Muscle layer of colon (tissue), 2 donors: Measurements from ENCODE around the gene CST3.
"Not testable (repeated sequence)": the region's sequence is repeated elsewhere in the genome, so short reads cannot be mapped to it uniquely, and the experiment has no call there.

Experiments used
- H3K27ac ChIP-seq: one replicate; pipeline ENCODE4 v1.7.0; 2013; ENCODE audit warnings: low read depth, mild to moderate bottlenecking, low read length, moderate library complexity
- H3K27me3 ChIP-seq, 2 donors: one replicate each; pipeline ENCODE4 v1.7.0; 2013; ENCODE audit warnings: low read length in 2 of 2, mild to moderate bottlenecking in 2 of 2; ENCODE audit not compliant: insufficient read depth in 2 of 2, control insufficient read depth in 1 of 2
- H3K36me3 ChIP-seq: one replicate; pipeline ENCODE4 v1.7.0; 2013; ENCODE audit warnings: mild to moderate bottlenecking, low read length; ENCODE audit not compliant: insufficient read depth
- H3K4me1 ChIP-seq: one replicate; pipeline ENCODE4 v1.7.0; 2013; ENCODE audit warnings: mild to moderate bottlenecking, low read length; ENCODE audit not compliant: insufficient read depth
- H3K4me3 ChIP-seq, 2 donors: one replicate each; pipeline ENCODE4 v1.7.0; 2013; ENCODE audit warnings: low read length in 2 of 2, low read depth in 1 of 2, mild to moderate bottlenecking in 1 of 2, moderate library complexity in 1 of 2
- H3K9ac ChIP-seq: one replicate; pipeline ENCODE4 v1.7.0; 2013; ENCODE audit warnings: low read length
- H3K9me3 ChIP-seq: one replicate; pipeline ENCODE4 v1.7.0; 2013; ENCODE audit warnings: mild to moderate bottlenecking, low read length
- donor health status: abdominal sarcoma.
- donor health status: Adenocarcinoma of cecum.

CST3 gene

DNA sequence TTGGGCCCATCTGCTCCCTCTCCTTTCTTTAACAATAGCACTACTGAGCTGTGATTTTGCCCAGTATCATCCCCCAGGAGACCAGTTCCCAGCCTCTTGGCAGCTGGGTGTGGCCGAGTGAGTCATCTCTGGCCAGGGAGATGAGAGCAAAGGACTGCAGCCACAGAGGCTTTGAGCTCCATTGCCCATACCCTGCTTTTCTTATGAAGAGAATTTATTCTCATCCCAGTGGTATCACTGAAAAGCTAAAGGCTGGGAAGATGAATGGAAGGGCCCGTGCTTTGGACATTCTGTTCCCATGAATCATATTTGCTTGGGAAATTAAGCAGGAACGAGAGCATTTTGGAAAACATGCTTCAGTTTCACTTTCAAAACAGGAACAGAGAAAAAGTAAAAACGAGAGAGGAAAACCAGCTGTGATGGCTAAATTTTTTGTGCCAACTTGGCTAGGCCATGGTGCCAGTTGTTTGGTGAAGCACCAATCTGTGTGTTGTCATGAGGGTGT lies 14.9 kb downstream of the CST3 start:
- Histone ChIP-seq H3K9me3 (no peaks in the 10 kb centered on the region), H3K36me3 (no peaks in the 10 kb centered on the region), H3K27me3 (no peaks in the 10 kb centered on the region), H3K27ac (peak overlapping the region; percentile 63), H3K4me3 (peak overlapping the region in 1 of 2 donors; percentile 35), H3K9ac (no peak overlapping the region), H3K4me1 (peaks cover 16% of the 10 kb centered on the region)

DNA sequence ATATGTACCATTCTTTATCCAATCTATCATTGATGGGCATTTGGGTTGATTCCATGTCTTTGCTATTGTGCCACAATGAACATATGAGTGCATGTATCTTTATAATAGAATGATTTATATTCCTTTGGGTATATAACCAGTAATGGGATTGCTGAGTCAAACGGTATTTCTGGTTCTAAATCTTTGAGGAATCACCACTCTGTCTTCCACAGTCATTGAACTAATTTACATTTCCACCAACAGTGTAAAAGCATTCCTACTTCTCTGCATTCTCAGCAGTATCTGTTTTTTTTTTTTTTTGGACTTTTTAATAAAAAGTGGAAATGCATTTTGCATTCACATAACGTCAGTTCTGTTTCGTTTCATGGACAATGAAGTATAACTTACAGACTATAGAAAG lies 15.4 kb downstream of the CST3 start:
- not testable (repeated sequence) for H3K9ac ChIP-seq, H3K4me3 ChIP-seq, H3K27me3 ChIP-seq, H3K36me3 ChIP-seq, H3K9me3 ChIP-seq
- Histone ChIP-seq H3K27ac (peak overlapping the region; percentile 63), H3K4me1 (peaks cover 16% of the 10 kb centered on the region)

DNA sequence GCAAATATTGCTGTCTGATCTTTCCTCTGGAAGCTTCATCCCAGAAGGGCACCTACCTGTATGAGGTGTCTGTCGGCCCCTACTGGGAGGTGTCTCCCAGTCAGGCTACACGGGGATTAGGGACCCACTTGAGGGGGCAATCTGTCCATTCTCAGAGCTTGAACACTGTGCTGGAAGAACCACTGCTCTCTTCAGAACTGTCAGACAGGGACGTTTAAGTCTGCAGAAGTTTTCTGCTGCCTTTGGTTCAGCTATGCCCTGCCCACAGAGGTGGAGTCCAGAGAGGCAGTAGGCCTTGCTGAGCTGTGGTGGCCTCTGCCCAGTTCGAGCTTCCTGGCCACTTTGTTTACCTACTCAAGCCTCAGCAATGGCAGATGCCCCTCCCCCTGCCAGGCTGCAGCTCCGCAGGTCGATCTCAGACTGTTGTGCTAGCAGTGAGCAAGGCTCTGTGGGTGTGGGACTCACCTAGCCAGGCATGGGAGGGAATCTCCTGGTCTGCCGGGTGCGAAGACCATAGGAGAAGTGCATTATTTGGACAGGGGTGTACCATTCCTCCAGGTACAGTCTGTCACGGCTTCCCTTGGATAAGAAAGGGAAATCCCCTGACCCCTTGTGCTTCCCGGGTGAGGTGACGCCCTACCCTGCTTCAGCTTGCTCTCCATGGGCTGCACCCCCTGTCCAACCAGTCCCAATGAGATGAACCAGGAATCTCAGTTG lies 16.9 kb downstream of the CST3 start:
- H3K4me1 ChIP-seq, result peaks cover 16% of the 10 kb centered on the region
- H3K36me3 ChIP-seq, H3K27ac ChIP-seq, H3K27me3 ChIP-seq, H3K9ac ChIP-seq, H3K9me3 ChIP-seq, H3K4me3 ChIP-seq: not testable (repeated sequence)

DNA sequence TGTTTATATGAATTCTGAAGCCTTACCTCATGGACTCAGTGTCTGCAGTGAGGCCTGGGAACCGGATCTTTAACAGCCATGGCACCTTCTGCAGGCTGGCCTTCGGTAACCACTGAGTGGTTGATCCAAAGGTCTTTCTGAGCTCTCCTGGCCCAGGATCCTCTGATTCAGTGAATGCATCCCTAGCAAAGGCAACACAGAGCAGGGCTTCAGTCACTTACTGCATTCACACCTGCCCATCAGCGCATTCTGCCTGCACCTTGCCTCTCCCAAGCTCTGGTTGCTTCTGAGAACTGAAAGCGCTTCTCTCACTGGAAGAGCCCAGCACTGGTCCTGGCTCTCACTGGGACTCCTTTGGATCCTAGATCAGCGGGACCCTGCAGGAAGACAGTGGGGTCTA lies 23.6 kb downstream of the CST3 start:
- H3K4me1 ChIP-seq, result peaks cover 22% of the 10 kb centered on the region
- H3K9me3 ChIP-seq, result no peaks in the 10 kb centered on the region

DNA sequence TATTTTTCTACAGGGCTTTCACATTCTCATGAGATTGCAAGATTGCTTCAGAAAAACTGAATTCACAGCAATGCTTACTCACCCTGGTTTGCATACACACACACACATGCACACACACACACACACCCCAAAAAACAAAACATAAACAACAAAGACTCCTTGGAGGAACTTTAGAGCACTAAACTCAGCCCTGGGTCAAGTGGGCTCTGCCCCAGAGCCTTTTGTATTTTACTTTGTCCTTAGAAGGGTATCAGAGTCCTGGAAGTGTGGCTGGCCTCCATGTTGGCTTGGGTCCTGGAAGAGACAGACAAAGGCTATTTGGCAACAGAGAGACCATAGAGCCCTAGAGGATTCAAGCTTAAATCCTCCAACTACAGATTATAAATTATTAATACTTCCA lies 24.1 kb downstream of the CST3 start:
- no peak overlapping the region for H3K9ac ChIP-seq
- H3K27ac ChIP-seq, result no peak overlapping the region
- no peak overlapping the region for H3K4me3 ChIP-seq

More for the DNA sequence above, 23.6 kb downstream of the CST3 start:
- H3K4me3 ChIP-seq, result no peak overlapping the region
- no peaks in the 10 kb centered on the region for H3K27me3 ChIP-seq
- H3K27ac ChIP-seq, result no peak overlapping the region
- H3K36me3 ChIP-seq, result no peaks in the 10 kb centered on the region
- no peak overlapping the region for H3K9ac ChIP-seq

DNA sequence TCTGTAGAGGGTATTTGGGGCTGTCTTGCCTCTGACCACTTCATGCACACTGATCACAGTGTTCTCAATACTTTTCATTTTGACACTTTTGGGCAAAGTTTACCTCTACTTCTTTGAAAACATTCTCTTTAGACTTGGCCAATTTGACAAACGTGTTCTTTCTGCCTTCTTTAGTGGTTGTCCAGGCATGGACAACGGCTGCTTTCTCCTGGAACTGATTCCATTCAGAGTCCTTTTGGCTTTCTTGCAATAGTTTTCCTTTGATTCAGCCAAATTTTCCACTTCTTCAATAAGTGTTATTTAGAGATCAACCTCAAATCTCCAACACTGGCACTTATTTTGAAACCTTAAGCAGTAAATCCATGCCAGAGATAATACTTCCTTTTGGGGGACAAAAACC lies 25.4 kb downstream of the CST3 start:
- Histone ChIP-seq H3K27ac (no peak overlapping the region), H3K36me3 (no peaks in the 10 kb centered on the region), H3K9me3 (no peaks in the 10 kb centered on the region), H3K4me1 (peaks cover 22% of the 10 kb centered on the region), H3K9ac (no peak overlapping the region), H3K4me3 (no peak overlapping the region), H3K27me3 (no peaks in the 10 kb centered on the region)

More for the DNA sequence above, 24.1 kb downstream of the CST3 start:
- no peaks in the 10 kb centered on the region for H3K36me3 ChIP-seq
- H3K9me3 ChIP-seq, result no peaks in the 10 kb centered on the region
- no peaks in the 10 kb centered on the region for H3K27me3 ChIP-seq
- peaks cover 22% of the 10 kb centered on the region for H3K4me1 ChIP-seq

DNA sequence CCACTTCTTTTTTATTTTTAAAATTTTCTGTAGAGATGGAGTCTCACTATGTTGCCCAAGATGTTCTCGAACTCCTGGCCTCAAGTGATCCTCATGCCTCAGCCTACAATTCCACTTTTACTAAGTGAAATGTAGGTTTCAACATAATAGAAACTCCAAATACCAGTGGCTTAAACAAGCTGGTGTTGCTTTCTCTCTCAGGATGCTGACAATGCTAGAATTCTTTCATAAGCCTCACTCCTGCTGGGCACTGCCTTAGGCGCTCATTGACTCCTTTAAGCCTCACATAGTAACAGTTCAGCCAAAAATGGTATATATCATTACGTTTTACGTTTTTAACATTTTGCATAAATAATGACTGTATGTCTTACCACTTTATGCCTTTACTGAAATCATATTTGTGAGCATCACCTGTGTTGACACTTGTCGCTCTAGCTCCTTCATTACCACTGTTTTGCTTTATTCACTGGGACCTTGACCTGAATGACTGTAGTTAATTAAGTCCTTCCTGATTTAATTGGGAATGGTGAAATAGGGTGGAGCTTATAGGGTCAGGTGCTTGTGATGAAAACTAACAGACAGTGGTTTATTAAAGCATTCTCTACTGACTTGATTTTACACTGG lies 28.2 kb downstream of the CST3 start:
- no peaks in the 10 kb centered on the region for H3K9me3 ChIP-seq
- H3K27ac ChIP-seq, result no peak overlapping the region
- H3K9ac ChIP-seq, result no peak overlapping the region
- no peaks in the 10 kb centered on the region for H3K36me3 ChIP-seq
- H3K27me3 ChIP-seq, result no peaks in the 10 kb centered on the region
- peaks cover 19% of the 10 kb centered on the region for H3K4me1 ChIP-seq
- H3K4me3 ChIP-seq, result no peak overlapping the region

DNA sequence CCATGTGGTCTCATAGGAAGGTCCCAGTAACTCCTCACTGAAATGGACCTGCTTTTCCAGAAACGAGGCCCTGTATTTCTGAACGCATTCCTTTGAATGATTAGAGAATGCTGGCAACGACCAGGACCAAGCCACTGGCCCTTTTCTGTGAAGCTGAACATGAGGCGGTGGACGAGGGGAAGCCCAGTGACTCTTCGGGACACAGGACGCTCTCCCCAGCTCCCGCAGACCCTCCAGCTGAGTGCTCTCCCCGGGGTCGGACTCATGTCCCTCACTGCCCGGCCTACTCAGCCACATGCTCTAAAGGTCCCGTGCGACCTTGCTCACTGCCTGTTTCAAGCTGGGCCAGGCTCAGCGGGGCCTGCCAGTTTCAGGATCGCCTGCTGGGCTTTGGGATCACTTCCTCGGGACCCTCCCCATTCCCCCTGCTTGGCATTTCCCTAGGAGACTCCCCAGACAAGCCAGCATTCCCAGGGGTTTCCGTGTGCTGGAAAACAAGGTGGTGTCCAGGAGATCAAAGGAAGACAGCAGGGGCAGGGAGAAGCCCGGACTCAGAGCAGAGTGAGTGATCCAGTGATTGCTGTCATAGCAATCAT lies 29.4 kb downstream of the CST3 start:
- no peak overlapping the region for H3K27ac ChIP-seq
- H3K27me3 ChIP-seq, result no peaks in the 10 kb centered on the region
- H3K9ac ChIP-seq, result no peak overlapping the region
- H3K4me1 ChIP-seq, result peaks cover 7% of the 10 kb centered on the region
- no peak overlapping the region for H3K4me3 ChIP-seq
- no peaks in the 10 kb centered on the region for H3K36me3 ChIP-seq
- H3K9me3 ChIP-seq, result no peaks in the 10 kb centered on the region

DNA sequence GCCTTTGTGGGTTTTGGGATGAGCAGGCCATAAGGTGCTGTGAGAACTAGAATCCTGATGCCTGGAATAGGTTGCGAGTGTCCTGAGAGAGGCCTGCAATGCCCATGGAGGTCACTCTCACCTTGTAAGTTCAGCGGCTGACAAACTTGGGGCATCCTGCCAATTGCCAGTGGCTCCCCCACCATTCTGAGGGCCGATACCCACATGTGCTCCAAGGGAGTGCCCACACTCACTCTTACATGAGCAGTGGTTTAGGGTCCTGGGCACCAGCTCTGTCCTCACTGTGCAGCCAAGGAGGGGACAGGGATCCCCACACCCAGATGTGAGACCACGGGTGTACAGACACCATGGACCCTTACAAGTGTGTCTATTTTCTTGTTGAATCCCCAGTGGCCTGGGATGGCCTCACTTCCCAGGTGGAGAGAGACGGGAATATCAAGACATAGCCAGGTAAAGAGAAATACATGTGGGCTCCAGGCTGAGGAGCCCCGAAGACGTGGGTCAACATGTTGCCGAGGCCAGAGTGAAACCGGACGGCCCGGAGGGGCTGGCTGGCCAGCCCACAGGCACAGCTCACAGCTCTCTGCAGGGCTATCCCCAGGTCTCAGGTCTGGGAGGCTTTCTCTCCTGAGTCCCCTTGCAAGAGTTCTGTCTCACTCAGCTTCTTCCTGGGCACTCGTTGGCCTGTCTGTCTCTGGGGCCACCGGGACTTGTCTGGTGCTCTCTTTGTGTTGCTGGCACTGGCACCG lies 30.1 kb downstream of the CST3 start:
- peaks cover under 1% of the 10 kb centered on the region for H3K4me1 ChIP-seq
- H3K27ac ChIP-seq, result no peak overlapping the region
- no peaks in the 10 kb centered on the region for H3K27me3 ChIP-seq
- H3K9ac ChIP-seq, result no peak overlapping the region
- H3K36me3 ChIP-seq, result no peaks in the 10 kb centered on the region
- H3K9me3 ChIP-seq, result no peaks in the 10 kb centered on the region
- H3K4me3 ChIP-seq, result no peak overlapping the region

DNA sequence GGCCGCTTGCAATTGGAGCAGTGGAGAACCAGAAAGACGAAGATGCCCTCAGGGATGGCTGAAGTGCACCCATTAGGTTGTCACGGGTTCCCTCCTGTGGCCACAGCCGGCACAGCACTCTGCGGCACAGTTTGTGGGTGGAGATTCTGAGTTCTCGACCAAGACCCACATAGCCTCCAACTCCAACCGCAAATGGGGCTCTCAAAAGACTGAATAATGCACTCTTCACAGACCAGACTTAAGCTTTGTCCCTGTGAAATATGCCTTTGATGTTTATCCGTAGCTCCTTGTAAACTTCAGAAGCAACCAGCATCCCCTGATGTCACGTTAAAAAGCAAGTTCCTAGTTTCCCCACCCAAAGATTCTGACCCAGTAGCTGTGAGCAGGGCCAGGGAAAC lies 31.1 kb downstream of the CST3 start:
- Histone ChIP-seq H3K27me3 (no peaks in the 10 kb centered on the region), H3K4me3 (no peak overlapping the region), H3K9me3 (no peaks in the 10 kb centered on the region), H3K4me1 (no peaks in the 10 kb centered on the region), H3K9ac (no peak overlapping the region), H3K27ac (no peak overlapping the region), H3K36me3 (no peaks in the 10 kb centered on the region)

DNA sequence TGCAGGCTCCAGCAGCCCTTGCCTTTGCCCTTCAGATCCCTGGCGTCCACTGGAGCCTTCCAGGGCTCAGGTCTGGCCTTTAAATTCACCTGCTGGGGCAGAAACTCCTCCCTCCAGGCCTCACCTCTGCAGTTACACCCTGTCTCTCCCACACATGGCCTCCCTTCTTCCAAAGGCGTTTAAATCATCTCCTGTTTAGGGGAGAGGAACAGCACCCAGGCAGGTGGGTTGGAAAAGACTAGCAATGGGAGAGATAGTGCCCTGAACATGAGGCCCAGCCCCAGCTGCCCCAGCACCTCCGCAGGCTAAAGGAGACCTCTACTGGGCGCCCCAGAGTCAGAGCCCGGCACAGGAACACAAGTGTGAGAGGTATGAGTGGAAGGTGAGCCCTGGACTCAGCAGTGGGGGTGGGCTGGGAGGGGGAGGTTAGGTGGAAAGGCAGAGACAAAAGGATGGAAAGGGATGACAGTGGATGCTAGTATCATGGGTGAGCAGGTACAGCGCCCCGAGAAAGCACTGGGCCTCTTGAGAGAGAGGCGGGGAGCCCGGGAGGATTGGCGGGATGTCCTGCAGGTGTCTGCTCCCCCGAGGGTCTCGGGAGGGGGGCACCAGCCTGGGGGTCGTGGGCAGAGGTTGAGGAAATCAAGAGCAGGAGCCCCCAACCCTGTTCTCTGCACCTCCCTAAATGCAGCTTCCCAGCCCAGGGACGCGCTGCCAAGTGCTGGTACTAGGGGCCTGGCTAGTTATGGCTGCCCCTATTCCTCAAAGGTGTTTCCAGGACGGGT lies 31.7 kb downstream of the CST3 start, which contains the start of gene CST9:
Gene CST9 (minus strand): TSS at position 51 of the 785 bp plus-strand sequence. CDS start 53 bp downstream, outside the sequence.
- Histone ChIP-seq H3K27me3 (no peaks in the 10 kb centered on the region), H3K4me3 (no peak within 1 kb of the TSS), H3K9ac (no peak within 1 kb of the TSS), H3K27ac (no peak within 1 kb of the TSS), H3K9me3 (no peaks in the 10 kb centered on the region), H3K36me3 (no peaks in the 10 kb centered on the region), H3K4me1 (no peaks in the 10 kb centered on the region)
